GM18517 (cell line): ENCODE results near the gene OR52E5.

Experiments
- ATAC-seq: cut with Tn5 transposase; IDR thresholded peaks from one replicate; pipeline ENCODE4 v1.9.1; 2021; ENCODE audit warnings: mild to moderate bottlenecking, moderate library complexity; ENCODE audit not compliant: unreplicated experiment

The OR52E5 gene

DNA sequence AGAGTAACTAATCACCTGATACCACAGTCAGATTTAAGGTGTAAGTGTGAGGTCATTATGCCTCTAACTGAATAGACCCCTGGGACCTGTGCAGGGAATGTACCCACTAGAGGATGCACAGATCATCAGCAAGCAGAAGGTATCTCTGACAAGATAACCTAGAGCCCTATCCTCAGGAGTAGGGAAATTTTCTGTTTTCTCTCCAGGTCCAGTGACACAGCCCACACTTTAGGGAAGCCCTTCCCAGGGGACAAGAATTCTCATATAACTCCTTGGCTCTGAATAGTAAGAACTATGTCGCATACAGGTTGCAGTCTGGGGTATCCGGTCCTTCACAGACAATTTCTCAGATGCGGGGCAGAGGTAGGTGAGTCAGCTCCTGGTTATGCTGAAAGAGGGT is at the start of gene OR52E5:
Gene OR52E5, plus strand, starts transcription at position 301 of the 400 bp plus-strand sequence. CDS start 7,569 bp downstream, outside the sequence.
- ATAC-seq: no peak

- ATAC-seq: no peak
These were observed 46.3 kb upstream of the OR52E5 start for GRCh38 chr11:5846701-5847100.

- ATAC-seq: no peak
These were observed 45.3 kb upstream of the OR52E5 start for GRCh38 chr11:5847711-5848110.

GRCh38 chr11:5851002-5851401 is 42.0 kb upstream of the OR52E5 start:
- no peak for ATAC-seq

GRCh38 chr11:5857590-5857989 is 35.4 kb upstream of the OR52E5 start, which contains the start of gene OR52E8:
Gene OR52E8, minus strand, starts transcription at chr11:5857690. Its CDS starts 0 bp downstream, at chr11:5857690.
- ATAC-seq: no peak

- ATAC-seq: no peak
These were observed 27.2 kb upstream of the OR52E5 start for GRCh38 chr11:5865826-5866225.

- no peak for ATAC-seq
These were observed 14.4 kb upstream of the OR52E5 start for GRCh38 chr11:5878564-5878963.

GRCh38 chr11:5880329-5880728 is 12.7 kb upstream of the OR52E5 start, which contains the start of gene OR52E4:
Gene OR52E4, plus strand, starts transcription at chr11:5880629. Its CDS starts 3,664 bp downstream, at chr11:5884293.
- ATAC-seq: no peak

DNA sequence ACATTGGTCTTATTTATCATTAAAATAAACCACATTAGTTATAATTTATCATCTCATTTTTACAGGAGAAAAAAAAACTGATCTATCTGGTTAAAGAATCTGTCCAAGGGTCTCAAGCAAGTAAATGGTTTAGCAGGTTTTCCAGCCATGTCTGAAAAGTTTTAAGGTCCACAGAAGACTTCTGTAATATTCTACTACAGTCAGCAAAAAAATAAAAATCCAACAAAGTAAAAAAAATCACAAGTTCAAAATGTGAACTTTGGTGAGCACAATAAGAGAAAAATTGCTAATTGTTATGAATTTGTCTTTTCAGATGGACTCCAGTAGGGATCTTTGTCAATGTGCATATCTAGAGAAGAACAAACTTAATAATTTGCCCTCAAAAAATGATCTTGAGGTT is 11.3 kb upstream of the OR52E5 start:
- no peak for ATAC-seq

DNA sequence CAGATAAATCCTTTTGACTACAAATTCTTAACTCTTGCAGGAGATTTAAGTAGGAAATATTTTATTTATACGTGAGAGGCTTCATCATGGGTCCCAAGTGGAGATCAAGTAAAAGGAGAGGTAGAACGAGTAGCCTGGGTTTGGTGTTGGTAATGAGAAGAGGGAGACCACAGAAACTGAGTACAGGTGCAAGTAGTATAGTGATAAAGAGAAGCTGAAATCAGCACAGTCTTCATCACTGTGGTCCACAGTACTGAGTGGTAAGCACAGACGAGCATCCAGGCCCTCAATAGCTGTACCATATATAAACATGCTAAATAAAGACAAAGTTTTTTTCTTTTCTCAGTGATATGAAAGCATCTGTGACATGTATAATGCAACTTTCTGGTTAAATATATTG is 5.8 kb upstream of the OR52E5 start:
- no peak for ATAC-seq

DNA sequence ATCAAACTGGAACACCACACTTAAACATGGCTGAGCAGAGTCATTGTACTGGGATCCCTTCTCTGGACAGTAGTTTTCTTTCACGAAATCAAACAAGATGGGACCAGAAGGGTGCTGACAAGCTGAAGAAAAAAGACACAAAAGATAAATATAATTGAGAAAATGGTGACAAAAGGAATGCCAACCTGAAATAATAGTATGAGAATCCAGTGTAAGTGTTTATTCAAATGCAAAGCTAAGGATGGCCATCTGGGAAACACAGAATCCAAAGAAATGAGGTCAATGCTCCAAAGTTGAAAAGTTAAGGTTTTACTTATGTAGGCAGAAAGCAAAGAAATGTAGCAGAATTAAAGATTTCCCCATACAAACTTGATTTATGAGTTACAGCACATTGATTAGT is 5.3 kb upstream of the OR52E5 start:
- no peak for ATAC-seq

DNA sequence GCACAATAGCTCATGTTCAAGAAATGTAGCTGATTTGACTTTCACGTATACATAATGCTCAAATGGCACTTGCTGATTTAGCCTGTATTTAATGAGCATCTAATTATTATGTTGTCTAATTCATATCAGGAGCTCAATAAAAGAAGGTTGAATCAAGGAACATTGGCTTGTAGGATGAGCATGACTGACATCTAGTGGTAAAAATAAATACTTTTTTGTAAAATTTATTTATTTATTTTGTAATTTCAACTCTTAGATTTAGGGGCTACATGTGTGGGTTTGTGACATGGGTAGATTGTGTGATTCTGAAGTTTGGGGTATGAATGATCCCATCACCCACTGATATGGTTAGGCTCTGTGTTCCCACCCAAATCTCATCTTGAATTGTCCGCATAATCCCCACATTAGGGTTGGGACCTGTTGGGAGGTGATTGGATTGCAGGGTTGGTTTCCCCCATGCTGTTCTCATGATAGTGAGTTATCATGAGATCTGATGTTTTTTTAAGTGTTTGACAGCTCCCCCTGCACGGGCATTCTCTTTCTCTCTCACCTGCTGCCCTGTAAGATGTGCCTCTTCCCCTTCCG is 1.7 kb upstream of the OR52E5 start:
- ATAC-seq: no peak

- ATAC-seq: no peak
These were observed 6.5 kb downstream of the OR52E5 start for GRCh38 chr11:5899534-5899933.

DNA sequence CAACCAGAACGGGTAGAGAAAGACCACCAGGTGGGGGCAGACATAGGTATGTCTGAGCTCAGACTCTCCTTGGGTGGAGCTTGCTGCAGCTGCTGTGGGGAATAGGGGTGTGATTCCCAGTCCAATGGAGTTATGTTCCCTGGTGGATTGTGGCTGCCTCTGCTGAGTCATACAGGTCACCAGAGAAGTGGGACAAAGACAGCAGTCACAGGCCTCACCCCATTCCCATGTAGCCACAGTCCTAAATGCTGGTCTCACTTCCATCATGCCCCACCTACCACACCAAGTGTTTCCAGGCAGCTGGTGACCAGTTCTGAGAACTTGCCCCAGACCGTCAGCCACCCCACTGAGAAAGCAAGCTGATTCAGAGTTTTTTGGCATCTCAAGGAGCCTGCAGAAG is 17.5 kb downstream of the OR52E5 start:
- no peak for ATAC-seq

DNA sequence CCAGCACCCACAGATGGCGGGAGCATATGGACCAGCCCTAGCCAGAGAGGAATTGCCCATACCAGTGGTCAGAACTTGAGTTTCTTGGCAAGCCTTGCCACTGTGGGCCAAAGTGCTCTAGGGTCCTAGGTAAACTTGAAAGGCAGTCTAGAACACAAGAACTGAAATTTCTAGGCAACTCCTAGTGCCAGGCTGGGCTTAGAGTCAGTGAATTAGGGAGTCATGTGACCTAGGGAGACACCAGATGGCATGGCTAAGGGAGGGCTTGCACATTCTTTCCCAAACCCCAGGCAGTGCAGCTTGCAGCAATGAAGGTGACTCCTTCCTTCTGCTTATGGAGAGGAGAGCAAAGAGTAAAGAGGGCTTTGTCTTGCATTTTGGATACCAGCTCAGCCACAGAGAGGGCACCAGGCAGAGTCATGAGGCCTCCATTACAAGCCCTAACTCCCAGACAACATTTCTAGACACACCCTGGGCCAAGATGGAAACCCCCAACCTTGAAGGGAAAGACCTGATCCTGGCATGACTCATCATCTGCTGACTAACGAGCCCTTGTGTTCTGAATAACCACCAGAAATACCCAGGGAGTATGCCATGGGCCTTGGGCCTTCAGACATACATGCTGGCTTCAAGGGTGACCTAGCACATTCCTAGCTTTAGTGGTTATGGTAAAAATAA is 29.9 kb downstream of the OR52E5 start:
- peak; percentile 83 for ATAC-seq

- peak; percentile 39 for ATAC-seq
These were observed 30.4 kb downstream of the OR52E5 start for GRCh38 chr11:5923427-5923776.

GRCh38 chr11:5923794-5924193 is 30.8 kb downstream of the OR52E5 start:
- ATAC-seq: peak; percentile 10

DNA sequence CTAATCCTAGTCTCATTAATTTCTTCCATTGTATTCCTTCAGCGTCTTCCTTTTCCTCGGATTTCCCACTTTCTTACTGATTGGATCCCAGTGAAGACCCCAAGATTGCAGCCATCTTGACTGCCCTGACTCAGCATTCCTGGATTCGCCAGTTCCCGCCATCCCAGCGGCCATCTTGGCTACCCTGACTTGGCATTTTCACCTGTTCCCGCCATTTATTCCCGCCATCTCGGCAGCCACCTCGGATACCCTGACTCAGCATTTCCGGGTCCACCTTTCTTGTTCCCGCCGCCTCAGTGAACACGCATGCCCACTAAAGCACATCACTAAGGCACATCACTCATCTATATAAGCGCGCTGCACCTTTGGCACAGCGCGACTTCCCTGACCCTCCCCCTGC is 35.3 kb downstream of the OR52E5 start:
- ATAC-seq: no peak

DNA sequence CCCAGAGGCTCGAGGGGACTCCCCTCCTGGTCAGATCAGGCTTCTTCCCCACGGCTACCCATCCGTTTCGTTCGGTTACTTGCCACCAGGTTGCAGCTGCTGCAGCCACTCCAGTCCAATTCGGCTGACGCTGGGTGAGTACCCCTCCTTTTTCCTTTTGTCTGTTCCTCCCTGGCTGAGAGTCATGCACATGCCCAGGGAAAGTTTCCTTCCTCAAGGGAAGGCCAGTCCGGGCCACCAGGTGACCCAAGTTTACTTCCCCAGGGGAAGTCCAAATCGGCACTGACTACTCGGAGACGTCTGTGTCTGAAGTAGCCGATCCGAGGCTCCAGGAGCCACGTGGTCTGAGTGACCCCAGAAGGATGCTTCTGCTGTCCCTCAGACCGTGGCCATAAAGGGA is 35.8 kb downstream of the OR52E5 start:
- no peak for ATAC-seq

DNA sequence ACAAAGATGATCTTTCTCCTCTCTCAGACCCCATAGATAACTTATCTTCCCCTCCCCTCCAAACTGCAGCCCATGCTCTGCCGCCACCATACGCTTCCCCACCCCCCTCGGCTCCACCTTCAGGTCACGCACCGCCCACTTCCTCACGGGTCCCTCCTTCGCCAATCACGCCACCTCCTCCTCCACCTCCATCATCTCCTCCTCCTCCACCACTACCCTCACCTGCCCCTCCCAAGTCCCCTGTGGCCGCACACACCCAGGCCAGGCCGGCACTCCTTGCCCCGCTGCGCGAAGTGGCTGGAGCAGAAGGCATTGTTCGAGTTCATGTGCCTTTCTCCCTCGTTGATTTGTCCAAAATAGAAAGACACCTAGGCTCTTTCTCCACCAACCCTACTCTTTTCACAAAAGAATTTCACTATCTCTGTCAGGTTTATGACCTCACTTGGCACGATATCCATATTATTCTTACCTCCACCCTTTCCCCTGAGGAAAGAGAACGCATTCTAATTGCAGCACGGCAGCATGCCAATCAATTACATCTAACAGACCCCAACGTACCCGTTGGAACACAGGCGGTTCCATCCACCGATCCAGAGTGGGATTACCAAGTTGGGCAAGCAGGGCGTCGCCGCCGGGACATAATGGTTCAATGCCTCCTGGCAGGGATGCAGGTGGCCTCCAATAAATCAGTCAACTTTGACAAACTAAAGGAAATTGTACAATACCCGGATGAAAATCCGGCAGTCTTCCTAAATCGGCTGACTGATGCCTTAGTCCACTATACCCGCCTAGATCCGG is 36.8 kb downstream of the OR52E5 start:
- ATAC-seq: no peak

GRCh38 chr11:5930614-5931013 is 37.6 kb downstream of the OR52E5 start:
- no peak for ATAC-seq

- ATAC-seq: no peak
These were observed 38.1 kb downstream of the OR52E5 start for GRCh38 chr11:5931061-5931460.
